Hepatocyte (in vitro differentiated cells): ENCODE measurements around the gene PRKAA1.

ENCODE experiments used
- CTCF ChIP-seq: fragments of 200-600 bp; sonication (generic); IDR thresholded peaks from 2 replicates; pipeline ENCODE4 v1.5.1; 2016; ENCODE audit warnings: antibody characterized with exemption, mild to moderate bottlenecking; ENCODE audit not compliant: poor library complexity
- EZH2 ChIP-seq: fragments of 200-600 bp; sonication (generic); IDR thresholded peaks from 2 replicates; pipeline ENCODE4 v1.6.1; 2016; ENCODE audit warnings: antibody characterized with exemption, mild to moderate bottlenecking, borderline replicate concordance
- EZH2phosphoT487 ChIP-seq: fragments of 200-600 bp; sonication (generic); IDR thresholded peaks from one replicate; pipeline ENCODE4 v1.6.1; 2018; ENCODE audit warnings: antibody characterized with exemption, mild to moderate bottlenecking, low read depth, moderate library complexity; ENCODE audit not compliant: unreplicated experiment, severe bottlenecking

- no peak for TF ChIP-seq CTCF
- TF ChIP-seq EZH2phosphoT487: no peak
- no peak for TF ChIP-seq EZH2
These were observed 1.7 kb downstream of the PRKAA1 start for GRCh38 chr5:40796487-40796889.
